CD4-positive, alpha-beta T cell treated with Interleukin-21 for 1 hour (primary cell): Measurements from ENCODE around the gene IPO13.

Experiments
- DNase-seq: peaks from one replicate; pipeline ENCODE4 v3.0.0-alpha.2; 2020

The IPO13 gene

GRCh38 chr1:43931711-43932660 is 14.8 kb upstream of the IPO13 start:
- no peak for DNase-seq

DNA sequence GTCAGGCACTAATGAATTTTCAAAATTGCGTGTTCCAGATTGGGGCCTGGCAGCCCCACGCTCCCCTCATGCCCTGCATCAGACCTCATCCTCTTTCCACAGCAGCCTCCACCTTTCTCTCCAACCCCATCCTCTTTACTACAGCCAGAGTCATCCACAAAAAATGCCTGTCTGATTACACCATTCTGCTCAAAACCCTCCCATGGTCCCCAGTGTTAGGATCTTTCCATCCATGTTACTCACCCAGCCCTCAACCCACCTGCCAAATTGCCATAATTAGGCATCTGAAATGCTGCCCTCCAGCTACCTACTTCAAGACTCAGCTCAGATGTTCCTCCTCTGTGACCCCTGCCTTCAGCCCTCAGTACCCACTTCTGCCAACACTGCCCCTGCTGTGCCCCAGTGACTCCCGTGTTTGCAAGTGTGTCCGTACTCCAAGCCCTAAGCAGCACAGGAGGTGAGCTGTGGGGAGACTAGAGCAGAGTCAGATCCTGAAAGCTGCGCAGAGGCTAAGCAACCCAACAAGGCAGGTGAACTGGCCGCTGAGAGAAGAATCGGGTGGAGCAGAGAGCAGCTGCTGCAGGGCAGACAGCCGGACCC is 13.9 kb upstream of the IPO13 start:
- no peak for DNase-seq

GRCh38 chr1:43933386-43934100 is 13.2 kb upstream of the IPO13 start, which contains the start of gene ARTN:
ARTN (plus strand) TSS chr1:43933801; CDS start chr1:43935657, 1,856 bp downstream.
- no peak for DNase-seq

GRCh38 chr1:43934101-43934985 is 12.4 kb upstream of the IPO13 start:
- DNase-seq, result peak; percentile 47

- no peak for DNase-seq
Measured at GRCh38 chr1:43934986-43935324, 11.8 kb upstream of the IPO13 start.

- no peak for DNase-seq
Measured at GRCh38 chr1:43935711-43936427, 10.9 kb upstream of the IPO13 start.

- no peak for DNase-seq
Measured at GRCh38 chr1:43936431-43937151, 10.2 kb upstream of the IPO13 start.

- no peak for DNase-seq
Measured at GRCh38 chr1:43937179-43937865, 9.4 kb upstream of the IPO13 start.

DNA sequence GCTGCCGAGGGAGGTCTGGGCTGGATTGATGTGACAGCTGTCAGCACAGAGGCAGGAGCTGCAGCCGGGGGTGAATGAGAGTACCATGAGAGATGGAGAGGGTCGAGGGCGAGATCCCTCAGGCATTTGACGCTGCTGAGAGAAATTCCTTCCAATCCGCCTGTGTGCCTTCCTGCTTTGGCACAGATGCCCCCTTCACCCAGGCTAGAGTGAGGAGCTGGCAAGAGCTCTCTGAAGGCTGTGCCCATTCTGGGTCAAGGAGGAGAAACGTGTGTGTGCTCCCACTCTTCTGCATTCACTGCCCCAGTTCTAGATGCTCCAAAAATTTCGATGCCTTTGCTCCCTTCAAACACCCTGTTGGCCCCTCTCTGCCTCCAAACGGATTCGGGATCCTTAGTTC is 8.4 kb upstream of the IPO13 start:
- DNase-seq, result no peak

GRCh38 chr1:43938892-43939587 is 7.7 kb upstream of the IPO13 start:
- no peak for DNase-seq

DNA sequence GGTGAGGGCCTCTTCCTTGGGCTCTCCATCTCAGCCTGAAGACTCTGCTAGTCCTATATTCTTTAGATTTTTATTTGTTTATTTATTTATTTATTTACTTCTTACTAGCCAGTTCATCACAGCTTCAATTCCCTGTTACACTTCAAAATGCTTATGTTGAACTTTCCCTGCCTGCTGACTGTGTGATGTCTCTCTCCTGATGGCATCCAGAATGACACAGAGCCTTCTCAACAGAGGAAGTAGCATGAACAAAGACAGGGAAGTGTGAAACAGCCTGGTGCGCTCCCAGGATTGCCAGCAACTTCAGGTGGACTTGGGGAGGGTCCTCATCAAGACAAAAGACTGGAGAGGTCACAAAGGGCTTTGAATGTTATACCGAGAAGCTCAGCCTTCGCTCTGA is 4.3 kb upstream of the IPO13 start:
- DNase-seq, result no peak

- no peak for DNase-seq
Measured at GRCh38 chr1:43944860-43945259, 1.9 kb upstream of the IPO13 start.

DNA sequence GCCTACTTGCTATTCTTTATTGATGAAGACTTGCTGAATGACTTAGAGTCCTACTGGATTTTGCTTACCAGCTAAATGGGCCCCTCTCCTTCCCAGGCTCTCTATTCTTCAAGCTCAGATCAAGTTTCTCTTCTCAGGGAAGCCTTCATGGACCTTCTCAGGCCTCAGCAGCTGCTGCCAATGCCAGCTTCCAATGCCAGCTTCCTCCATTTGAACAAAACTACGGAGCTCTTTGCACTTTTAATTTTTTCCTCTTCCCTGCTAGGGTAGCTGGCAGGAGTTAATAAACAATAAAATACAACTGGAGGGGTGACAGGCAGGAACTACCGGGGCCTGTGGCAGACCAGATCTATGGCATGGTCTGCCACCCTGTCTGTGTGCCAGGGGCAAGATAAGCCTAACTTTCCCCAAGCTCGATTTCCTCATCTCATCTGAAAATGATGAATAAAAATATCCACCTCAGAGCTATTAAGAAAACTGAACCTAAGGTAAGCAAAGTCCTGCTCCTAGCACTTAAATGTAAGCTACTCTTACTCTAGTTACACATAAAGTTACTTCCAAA is 995 bp upstream of the IPO13 start:
- DNase-seq, result no peak

GRCh38 chr1:43947061-43947873 is 517 bp downstream of the IPO13 start:
- DNase-seq, result no peak

DNA sequence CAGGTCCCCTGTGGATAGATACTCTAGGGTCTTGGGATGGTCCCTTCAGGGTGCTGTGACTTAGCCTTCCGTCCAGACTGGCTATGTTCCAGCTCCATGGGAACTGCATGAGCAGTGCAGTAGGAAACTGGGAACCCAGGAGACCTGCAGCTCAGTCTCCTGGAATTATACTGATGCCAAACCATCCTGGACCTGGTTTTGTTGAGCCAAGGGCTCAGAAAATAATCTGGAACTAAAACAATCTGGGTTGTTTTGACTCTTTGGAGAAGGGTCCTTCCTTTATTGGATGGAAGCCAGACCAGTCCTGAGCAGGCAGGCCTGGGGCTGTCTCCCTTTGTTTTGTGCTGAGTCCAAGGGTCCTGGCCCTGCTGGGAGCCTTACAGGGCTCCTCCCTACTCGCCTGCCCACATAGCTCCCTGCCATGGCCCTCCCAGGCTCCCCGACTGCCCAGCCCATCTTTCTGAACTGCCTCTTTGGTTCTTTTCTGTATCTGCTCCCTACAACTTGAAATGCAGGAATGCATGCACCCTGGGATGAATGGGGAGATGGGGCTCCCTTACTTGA is 1.2 kb downstream of the IPO13 start:
- no peak for DNase-seq

DNA sequence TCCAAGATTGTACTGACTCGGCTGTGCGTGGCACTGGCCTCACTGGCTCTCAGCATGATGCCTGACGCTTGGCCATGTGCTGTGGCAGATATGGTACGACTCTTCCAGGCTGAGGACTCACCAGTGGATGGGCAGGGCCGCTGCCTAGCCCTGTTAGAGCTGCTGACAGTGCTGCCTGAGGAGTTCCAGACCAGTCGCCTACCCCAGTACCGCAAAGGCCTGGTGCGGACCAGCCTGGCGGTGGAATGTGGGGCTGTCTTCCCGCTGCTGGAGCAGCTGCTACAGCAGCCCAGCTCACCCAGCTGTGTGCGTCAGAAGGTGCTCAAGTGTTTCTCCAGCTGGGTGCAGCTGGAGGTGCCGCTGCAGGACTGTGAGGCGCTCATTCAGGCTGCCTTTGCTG is 2.9 kb downstream of the IPO13 start:
- DNase-seq, result no peak

DNA sequence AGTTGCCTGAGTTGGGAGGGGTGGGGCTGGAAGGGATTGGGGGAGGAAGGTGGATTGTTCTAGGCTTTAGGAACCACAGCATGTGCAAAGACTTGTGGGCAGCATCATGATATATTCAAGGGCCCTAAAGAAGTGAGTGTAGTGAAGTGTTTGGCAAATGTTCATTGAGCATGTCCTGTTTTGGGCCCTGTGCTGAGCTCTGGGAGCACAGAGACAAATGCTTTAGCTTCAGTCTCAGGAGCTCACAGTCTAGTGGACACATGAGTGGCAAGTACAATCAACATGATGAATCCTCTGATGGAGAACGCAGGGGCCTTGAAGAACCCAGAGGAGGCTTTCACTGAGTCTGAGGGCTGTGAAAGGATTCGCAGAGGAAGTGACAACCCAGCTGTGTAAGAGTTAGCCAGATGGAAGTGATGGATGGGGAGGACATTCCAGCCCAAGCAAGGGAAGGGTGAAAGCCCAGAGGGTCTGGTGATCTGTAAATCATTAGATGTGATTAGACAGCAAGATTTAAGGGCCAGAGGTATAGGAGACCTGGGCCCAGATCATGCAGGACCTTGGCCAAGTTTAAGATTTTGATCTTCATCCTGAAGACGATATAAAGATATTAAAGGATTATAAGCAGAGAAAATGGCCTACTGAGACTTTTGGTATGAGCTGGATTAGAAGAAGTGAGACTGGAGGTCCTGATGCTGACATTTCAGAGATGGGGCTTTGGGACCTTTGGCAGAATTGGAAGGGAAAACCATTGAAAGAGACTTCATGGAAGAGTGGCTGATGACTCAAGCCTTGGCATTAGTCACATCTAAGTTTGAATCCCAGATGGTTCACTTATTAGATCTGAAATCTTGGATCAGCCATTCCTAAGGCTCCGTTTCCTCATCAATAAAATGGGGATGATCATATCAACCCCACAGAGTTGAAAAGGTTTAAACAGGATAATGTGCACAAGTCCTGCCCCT is 4.6 kb downstream of the IPO13 start:
- no peak for DNase-seq
